Activated effector memory CD4-positive, alpha-beta T cell treated with Interleukin-2 at 50 U/mL for 16 hours (primary cell): Measurements from ENCODE around the gene ARHGAP15.

Source experiments
- DNase-seq: peaks from one replicate; pipeline ENCODE4 v3.0.0-alpha.2; 2020

ARHGAP15 gene

DNA sequence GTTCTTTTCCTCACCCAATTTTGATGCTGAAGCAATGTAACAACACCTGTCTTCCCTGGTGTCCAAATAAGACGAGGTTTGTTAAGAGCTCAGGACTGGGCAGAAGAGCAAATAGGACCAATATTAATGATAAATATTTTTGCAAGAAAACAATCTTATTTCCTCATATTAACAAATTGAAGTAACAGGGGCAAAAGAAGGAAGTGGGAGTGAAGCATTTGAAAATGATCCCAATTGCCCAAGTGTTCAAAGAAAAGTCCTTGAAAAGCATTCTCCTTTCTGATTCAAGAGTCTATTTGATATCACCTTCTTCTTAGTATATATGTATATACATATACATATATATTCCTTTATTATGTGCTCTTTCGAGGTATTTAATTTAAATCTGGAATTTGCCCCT, 418.8 kb downstream of the ARHGAP15 start:
- DNase-seq: no peak

GRCh38 chr2:143550500-143550899, 421.3 kb downstream of the ARHGAP15 start:
- no peak for DNase-seq

- DNase-seq: no peak
These were observed 422.9 kb downstream of the ARHGAP15 start for GRCh38 chr2:143551971-143552650.

DNA sequence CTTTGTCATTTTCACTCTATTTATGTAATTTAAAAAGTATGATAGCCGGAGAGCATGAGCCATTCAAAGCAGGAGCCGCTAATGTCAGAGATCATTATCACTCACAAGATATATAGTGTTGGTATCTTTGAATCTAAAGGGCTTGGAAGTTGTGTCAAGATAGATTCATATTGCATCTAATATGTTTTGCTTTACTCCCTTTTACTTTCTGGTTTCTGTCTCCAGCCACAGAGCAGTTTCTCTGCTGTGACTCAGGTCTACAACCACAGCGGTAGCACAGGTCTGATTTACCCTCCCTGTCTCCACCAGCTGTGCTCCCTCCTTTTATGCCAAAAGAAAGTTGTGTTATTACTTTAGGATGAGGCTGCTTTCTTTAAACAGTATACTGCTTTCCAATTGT, 424.0 kb downstream of the ARHGAP15 start:
- no peak for DNase-seq

DNA sequence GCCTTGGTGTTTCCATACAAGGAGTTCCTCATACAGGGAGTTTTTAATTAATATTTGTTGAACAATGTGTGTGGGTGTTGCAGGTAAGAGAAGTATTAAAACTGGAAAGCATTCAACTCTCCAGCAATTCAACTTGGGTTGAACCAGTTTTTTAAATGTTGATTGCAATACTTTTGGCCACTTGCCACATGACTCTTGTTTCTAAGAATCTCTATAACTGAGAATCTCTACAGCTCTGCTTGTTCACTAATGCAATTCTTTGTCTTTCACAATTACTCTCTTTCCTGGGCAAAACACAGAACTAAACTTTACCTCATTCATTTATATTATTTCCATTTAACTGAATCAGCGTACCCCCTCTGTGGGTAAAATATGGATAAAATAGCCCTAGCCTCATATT, 429.4 kb downstream of the ARHGAP15 start:
- DNase-seq: no peak

DNA sequence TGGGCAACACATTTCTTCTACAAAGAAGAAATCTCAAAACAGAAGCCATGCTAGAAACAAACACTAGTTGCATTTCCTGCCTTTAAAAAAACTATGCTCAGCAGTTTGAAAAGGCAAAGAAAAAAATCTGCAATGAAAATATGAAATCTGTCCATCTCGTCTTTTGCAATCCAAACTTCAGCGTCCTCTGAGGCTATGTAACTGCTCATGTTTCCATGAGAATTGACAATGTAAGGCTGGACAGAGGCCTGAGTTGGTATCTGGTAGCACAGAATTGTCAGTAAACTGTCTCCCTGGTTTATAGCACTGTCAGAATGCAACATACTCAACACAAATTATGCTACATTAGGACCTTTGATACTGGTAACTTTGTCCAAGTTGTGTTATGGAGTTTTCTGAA, 429.9 kb downstream of the ARHGAP15 start:
- no peak for DNase-seq

GRCh38 chr2:143560724-143561123, 431.5 kb downstream of the ARHGAP15 start:
- no peak for DNase-seq

- DNase-seq: no peak
These were observed 435.2 kb downstream of the ARHGAP15 start for GRCh38 chr2:143564419-143564818.

DNA sequence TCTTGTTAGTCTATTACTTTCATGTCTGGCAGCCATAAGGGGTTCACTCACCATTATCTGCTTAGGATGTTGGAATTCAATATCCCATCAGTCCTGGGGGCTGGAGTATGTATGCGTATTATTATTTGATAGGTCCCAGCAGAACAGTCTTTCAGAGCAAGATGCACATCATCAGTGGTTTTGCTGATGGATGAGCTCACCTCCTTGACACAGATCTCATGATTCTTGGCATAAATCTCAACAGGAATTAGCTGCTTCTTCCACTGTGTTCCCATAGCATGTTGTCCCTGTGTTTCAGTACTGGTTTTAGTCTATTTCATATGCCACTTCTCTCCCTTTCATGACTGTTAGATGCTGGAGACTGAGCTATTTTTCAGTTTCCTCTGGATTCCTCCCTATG, 442.5 kb downstream of the ARHGAP15 start:
- DNase-seq: no peak

GRCh38 chr2:143572421-143572820, 443.2 kb downstream of the ARHGAP15 start:
- DNase-seq: no peak

DNA sequence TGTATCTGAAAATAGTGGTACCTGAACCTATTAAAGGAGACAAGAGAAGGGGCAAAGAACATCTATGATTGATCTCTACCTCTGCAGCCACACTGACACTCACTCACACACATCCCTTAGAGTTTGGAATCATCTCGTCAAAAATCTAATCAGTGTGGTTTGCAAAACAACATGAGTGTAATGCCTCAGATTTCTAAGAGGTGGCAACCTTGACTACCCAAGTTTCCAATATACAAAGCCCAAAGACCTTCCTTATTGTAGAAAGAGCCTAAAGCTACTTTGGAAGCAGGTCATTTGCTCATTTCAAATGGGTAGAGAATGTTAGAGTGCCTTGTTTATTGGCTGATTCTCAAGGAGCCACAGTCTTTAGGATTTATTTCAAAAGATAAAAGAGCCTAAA, 444.9 kb downstream of the ARHGAP15 start:
- DNase-seq: no peak

GRCh38 chr2:143575340-143575739, 446.1 kb downstream of the ARHGAP15 start:
- DNase-seq: no peak

GRCh38 chr2:143577489-143577888, 448.3 kb downstream of the ARHGAP15 start:
- DNase-seq: no peak

GRCh38 chr2:143579456-143579855, 450.2 kb downstream of the ARHGAP15 start:
- DNase-seq: no peak

DNA sequence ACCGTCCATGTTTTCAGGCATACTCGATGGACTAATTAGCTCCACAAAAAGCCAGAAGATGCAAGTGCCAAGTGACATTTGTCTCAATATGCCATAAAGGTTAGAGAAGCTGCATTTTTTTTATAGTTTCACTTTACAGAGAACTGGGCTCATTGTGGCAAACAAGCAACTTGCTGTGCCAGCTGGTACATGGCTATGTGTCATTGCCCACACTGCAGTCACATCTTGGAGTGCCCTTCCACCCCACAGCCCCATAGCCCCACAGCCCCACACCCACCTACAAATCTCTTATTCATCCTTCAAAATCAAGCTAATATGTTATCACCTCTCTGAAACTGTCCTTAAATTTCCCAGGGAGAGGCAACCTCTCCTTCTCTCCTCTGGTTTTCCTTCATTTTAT, 451.9 kb downstream of the ARHGAP15 start:
- no peak for DNase-seq

DNA sequence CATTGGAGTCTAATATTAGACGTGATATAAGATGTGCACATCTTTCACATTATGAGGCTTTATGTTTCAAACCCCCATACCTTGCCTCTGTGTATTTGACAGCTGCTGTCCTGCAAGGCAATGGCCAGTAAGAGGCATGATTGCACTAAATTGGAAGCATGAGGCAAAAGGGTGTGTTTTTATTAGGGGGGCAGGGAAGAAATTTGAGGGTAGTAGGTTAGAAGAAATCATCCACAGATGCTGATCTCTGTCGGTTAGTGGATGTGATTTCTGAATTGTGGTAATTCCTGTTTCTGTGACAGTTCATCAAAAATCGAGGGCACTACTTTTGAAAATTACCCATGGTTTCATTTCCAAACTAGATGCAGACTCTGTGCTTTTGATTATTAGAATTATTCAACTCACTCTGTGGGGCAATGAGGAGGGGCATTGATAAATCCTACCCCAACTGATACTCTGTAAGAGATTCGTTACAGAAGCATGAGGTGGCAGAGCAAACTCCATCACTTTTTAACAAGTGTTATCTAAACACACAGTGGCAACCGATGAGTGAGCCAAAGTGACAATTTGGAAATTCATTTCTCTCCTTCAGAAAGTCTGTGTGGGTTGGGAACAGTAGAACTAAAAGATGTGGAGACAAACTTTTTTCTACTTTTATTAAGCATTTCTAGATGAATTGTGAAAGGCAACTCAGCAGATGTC, 453.0 kb downstream of the ARHGAP15 start:
- no peak for DNase-seq

DNA sequence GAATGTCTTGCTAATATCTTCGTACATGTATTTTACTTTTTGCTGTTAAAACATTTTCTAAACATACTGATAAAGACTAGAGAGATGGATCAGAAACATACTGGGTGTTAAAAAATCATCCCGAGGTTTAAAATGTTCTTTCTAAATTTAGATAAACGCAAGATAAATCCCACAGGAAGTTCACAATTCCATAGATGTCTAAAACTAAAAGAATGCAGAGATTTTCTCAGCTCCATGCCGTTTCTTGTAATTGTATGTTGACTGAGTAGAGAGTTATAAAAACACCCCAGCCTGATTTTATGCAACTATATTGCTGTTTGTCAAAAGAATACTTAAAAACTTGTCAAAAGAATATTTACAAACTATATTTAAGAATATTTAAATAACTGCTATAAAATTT, 455.7 kb downstream of the ARHGAP15 start:
- no peak for DNase-seq

DNA sequence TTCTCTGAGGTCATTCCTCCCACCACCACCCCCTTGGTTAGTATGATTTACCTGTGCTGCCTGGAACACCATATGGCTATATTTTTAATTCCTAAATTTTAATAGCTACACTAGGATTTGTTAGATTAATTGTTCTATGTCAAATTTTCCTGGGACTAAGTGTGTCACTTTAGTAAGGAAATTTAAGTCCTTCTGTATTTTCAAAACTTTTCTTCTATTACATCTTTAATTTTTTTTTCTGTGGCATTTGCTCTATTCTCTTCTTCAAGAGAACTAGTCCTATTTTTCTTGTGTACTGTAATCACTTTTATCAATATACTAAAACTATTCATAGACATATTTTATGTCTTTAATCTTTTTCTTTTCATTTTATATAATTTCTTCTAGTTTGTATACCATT, 456.9 kb downstream of the ARHGAP15 start:
- no peak for DNase-seq

DNA sequence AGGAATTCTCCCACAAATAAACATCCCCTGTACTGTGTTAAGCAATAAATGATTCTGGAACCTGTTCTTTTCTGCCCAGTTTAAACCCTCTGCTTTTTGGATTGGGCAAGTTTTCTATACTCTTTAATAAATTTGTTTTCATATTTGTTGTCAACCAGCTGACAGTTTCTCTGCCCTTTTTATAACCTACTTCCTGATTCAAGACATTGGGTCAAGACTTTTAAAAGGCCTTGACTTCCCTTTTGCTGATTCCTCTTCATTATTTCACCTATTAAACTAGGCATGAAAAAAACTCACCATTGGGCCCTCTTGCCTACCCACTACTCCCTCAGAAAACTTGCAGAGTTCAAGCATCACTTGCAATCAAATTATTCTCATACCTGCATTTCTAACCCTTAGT, 459.5 kb downstream of the ARHGAP15 start:
- DNase-seq: no peak

GRCh38 chr2:143594161-143594560, 464.9 kb downstream of the ARHGAP15 start:
- no peak for DNase-seq

GRCh38 chr2:143594745-143595144, 465.5 kb downstream of the ARHGAP15 start:
- DNase-seq: no peak

- DNase-seq: no peak
These were observed 470.9 kb downstream of the ARHGAP15 start for GRCh38 chr2:143600116-143600515.

GRCh38 chr2:143601828-143602227, 472.6 kb downstream of the ARHGAP15 start:
- DNase-seq: no peak

DNA sequence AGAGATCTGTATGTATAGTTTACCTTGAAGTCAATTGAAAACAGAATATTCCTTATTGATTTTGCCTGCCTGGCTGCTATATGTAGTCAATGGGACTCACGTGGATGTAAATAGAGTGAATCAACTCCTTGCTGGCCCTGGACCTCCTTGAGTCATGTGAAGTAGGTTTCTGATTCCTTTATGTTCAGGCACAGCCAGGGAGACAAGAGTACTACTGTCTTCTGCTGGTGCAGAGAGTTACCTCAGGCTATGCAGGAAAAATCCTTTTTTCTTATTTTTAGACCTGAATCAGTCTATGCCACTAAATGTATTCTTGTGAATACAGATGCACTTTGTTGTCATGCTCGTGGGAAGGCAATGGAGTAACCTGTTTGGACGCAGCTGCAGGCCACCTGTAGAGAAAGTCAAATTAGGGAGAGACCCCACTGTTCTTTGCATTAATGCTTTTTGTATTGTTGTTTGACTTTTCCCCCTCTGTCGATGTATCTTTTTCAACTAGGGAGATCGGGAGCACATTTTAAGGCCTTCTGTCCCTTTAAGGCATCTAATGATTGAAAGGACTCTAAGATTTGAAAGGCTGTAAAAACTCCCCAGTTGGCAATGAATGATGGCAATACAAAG, 473.9 kb downstream of the ARHGAP15 start:
- no peak for DNase-seq
